PFSK-1 (cell line): ENCODE results near the gene EYA2.

Source experiments
- POLR2AphosphoS5 ChIP-seq: IDR thresholded peaks from 2 replicates; pipeline ENCODE4 v1.6.1; 2012; ENCODE audit warnings: low read depth, mild to moderate bottlenecking, control low read depth, low read length, moderate library complexity
- REST ChIP-seq, 2 experiments: IDR thresholded peaks; 2 replicates each; pipeline versions ENCODE4 v1.6.1 to v1.8.0; 2011 to 2012; ENCODE audit warnings: low read depth in 2 of 2, low read length in 2 of 2, control low read depth in 1 of 2, inconsistent platforms in 1 of 2, mild to moderate bottlenecking in 1 of 2, moderate library complexity in 1 of 2; ENCODE audit not compliant: insufficient read depth in 1 of 2

GRCh38 chr20:47178277-47178676 lies 283.6 kb downstream of the EYA2 start:
- TF ChIP-seq REST (IDR thresholded peaks at IDR 0.05; ENCODE audit: insufficient read depth in 1 of 2, low read depth in 2 of 2, low read length in 2 of 2) (no peak), POLR2AphosphoS5 (no peak)
